H1 (cell line): ENCODE measurements around the gene PSMB1. TPM values are rescaled to one million over a fixed set of nuclear protein-coding genes. Genes with fewer than 3 reads are reported as not detected.

ENCODE experiments used
- polyA plus RNA-seq, 7 experiments: library from polyadenylated mRNA; depleted of rRNA in 3 of 7; stranded (reverse) in 5 of 7; unstranded in 2 of 7; fragments of >200 nt in 5 of 7; fragments of 200-250 nt in 2 of 7; gene quantifications; 1 replicate in 5 of 7; 2 replicates in 1 of 7; 4 replicates in 1 of 7; pipeline versions ENCODE4 v1.2.1 to v1.2.3, GENCODE V29; 2011 to 2013; ENCODE audit warnings: missing spikeins in 2 of 7, mixed read lengths in 2 of 7
- total RNA-seq: library from RNA; stranded (reverse); fragmentation: NEBNext Ultra II Directional; extraction: Animal tissue kit (Norgen Biotek cat#: 25700); gene quantifications from 2 replicates; pipeline ENCODE4 v1.2.1, GENCODE V29; 2021
- TF ChIP-seq, protein P1 (sequence below): fragments of 300-600 bp; sonication (generic); IDR thresholded peaks from 2 replicates; pipeline ENCODE4 v1.7.1; 2012; ENCODE audit warnings: low read length, moderate library complexity, mild to moderate bottlenecking, inconsistent platforms; ENCODE audit not compliant: insufficient replicate concordance

The PSMB1 gene
- total and polyA plus RNA-seq, 2 of the 8 experiments (the other 6 are each of a cell fraction or from before 2014, with no cell fraction given) = 237 to 609 TPM

DNA sequence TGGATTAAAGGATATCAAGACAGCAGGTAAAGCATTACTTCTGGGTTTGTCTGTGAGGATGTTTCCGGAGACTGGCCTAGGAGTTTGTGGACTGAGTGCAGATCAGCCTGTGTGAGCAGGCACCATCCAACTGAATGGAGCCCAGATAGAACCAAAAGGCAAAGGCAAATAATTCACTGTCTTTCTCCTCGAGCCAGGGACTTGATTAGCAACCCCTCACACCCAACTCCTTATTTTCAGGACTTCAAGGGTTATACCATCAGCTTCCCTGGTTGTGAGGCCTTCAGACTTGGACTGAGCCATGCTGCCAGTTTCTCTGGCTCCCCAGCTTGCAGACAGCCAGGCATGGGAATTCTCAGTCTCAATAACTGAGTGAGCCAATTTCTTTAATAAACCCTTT lies 19.3 kb downstream of the PSMB1 start (continued):
- TF ChIP-seq, protein P1, sequence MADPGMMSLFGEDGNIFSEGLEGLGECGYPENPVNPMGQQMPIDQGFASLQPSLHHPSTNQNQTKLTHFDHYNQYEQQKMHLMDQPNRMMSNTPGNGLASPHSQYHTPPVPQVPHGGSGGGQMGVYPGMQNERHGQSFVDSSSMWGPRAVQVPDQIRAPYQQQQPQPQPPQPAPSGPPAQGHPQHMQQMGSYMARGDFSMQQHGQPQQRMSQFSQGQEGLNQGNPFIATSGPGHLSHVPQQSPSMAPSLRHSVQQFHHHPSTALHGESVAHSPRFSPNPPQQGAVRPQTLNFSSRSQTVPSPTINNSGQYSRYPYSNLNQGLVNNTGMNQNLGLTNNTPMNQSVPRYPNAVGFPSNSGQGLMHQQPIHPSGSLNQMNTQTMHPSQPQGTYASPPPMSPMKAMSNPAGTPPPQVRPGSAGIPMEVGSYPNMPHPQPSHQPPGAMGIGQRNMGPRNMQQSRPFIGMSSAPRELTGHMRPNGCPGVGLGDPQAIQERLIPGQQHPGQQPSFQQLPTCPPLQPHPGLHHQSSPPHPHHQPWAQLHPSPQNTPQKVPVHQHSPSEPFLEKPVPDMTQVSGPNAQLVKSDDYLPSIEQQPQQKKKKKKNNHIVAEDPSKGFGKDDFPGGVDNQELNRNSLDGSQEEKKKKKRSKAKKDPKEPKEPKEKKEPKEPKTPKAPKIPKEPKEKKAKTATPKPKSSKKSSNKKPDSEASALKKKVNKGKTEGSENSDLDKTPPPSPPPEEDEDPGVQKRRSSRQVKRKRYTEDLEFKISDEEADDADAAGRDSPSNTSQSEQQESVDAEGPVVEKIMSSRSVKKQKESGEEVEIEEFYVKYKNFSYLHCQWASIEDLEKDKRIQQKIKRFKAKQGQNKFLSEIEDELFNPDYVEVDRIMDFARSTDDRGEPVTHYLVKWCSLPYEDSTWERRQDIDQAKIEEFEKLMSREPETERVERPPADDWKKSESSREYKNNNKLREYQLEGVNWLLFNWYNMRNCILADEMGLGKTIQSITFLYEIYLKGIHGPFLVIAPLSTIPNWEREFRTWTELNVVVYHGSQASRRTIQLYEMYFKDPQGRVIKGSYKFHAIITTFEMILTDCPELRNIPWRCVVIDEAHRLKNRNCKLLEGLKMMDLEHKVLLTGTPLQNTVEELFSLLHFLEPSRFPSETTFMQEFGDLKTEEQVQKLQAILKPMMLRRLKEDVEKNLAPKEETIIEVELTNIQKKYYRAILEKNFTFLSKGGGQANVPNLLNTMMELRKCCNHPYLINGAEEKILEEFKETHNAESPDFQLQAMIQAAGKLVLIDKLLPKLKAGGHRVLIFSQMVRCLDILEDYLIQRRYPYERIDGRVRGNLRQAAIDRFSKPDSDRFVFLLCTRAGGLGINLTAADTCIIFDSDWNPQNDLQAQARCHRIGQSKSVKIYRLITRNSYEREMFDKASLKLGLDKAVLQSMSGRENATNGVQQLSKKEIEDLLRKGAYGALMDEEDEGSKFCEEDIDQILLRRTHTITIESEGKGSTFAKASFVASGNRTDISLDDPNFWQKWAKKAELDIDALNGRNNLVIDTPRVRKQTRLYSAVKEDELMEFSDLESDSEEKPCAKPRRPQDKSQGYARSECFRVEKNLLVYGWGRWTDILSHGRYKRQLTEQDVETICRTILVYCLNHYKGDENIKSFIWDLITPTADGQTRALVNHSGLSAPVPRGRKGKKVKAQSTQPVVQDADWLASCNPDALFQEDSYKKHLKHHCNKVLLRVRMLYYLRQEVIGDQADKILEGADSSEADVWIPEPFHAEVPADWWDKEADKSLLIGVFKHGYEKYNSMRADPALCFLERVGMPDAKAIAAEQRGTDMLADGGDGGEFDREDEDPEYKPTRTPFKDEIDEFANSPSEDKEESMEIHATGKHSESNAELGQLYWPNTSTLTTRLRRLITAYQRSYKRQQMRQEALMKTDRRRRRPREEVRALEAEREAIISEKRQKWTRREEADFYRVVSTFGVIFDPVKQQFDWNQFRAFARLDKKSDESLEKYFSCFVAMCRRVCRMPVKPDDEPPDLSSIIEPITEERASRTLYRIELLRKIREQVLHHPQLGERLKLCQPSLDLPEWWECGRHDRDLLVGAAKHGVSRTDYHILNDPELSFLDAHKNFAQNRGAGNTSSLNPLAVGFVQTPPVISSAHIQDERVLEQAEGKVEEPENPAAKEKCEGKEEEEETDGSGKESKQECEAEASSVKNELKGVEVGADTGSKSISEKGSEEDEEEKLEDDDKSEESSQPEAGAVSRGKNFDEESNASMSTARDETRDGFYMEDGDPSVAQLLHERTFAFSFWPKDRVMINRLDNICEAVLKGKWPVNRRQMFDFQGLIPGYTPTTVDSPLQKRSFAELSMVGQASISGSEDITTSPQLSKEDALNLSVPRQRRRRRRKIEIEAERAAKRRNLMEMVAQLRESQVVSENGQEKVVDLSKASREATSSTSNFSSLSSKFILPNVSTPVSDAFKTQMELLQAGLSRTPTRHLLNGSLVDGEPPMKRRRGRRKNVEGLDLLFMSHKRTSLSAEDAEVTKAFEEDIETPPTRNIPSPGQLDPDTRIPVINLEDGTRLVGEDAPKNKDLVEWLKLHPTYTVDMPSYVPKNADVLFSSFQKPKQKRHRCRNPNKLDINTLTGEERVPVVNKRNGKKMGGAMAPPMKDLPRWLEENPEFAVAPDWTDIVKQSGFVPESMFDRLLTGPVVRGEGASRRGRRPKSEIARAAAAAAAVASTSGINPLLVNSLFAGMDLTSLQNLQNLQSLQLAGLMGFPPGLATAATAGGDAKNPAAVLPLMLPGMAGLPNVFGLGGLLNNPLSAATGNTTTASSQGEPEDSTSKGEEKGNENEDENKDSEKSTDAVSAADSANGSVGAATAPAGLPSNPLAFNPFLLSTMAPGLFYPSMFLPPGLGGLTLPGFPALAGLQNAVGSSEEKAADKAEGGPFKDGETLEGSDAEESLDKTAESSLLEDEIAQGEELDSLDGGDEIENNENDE = no peak
- TF ChIP-seq, all 59 proteins: peak for 1
